Common myeloid progenitor, CD34-positive (primary cell): ENCODE measurements around the gene DEFB121.

Source experiments
- CTCF ChIA-PET: fragments of 350-600 bp; sonication (Branson Sonifier 250); formaldehyde crosslinking; loops from one replicate; lab custom pipeline; 2021; ENCODE audit warnings: antibody characterized with exemption; lab: Charles Lee
- POLR2A ChIA-PET: fragments of 350-600 bp; sonication (Branson Sonifier 250); formaldehyde crosslinking; loops from one replicate; lab custom pipeline; 2021; ENCODE audit warnings: antibody characterized with exemption; lab: Charles Lee
- DNase-seq, 3 donors: peaks; one replicate each; pipeline versions ENCODE4 v3.0.0 to v3.0.0-alpha.2; 2013
- H3K27ac ChIP-seq, 2 experiments: 1 replicate in 1 of 2; 2 replicates in 1 of 2; pipeline ENCODE4 v1.7.0; 2013; ENCODE audit warnings: inconsistent platforms in 2 of 2, low read length in 2 of 2, mild to moderate bottlenecking in 2 of 2, low read depth in 1 of 2, moderate library complexity in 1 of 2; ENCODE audit not compliant: severe bottlenecking in 2 of 2, insufficient read depth in 1 of 2, poor library complexity in 1 of 2
- H3K27me3 ChIP-seq, 5 experiments: replicated peaks in 2 of 5; 1 replicate in 3 of 5; 2 replicates in 2 of 5; pipeline versions ENCODE4 v1.6.1 to v1.7.0; 2013; ENCODE audit warnings: low read length in 4 of 5, mild to moderate bottlenecking in 2 of 5, moderate library complexity in 2 of 5, inconsistent platforms in 1 of 5; ENCODE audit not compliant: insufficient read depth in 5 of 5, control insufficient read depth in 4 of 5
- H3K36me3 ChIP-seq, 4 experiments: 1 replicate in 2 of 4; 2 replicates in 2 of 4; pipeline versions ENCODE4 v1.6.1 to v1.7.0; 2013; ENCODE audit warnings: low read length in 3 of 4, control low read depth in 1 of 4, mild to moderate bottlenecking in 1 of 4; ENCODE audit not compliant: control insufficient read depth in 4 of 4, insufficient read depth in 4 of 4
- H3K4me1 ChIP-seq, 4 experiments: 1 replicate in 3 of 4; 2 replicates in 1 of 4; pipeline versions ENCODE4 v1.6.1 to v1.7.1; 2013; ENCODE audit warnings: low read length in 3 of 4, mild to moderate bottlenecking in 3 of 4, control low read depth in 1 of 4, inconsistent platforms in 1 of 4, moderate library complexity in 1 of 4; ENCODE audit not compliant: control insufficient read depth in 4 of 4, insufficient read depth in 4 of 4; ENCODE audit errors: control extremely low read depth in 1 of 4
- H3K4me3 ChIP-seq, 7 experiments: 1 replicate in 4 of 7; 2 replicates in 3 of 7; pipeline versions ENCODE4 v1.5.1 to v1.7.0; 2013; ENCODE audit warnings: mild to moderate bottlenecking in 7 of 7, low read length in 6 of 7, moderate library complexity in 6 of 7, inconsistent platforms in 2 of 7, low read depth in 2 of 7, control low read depth in 1 of 7; ENCODE audit not compliant: insufficient read depth in 4 of 7, control insufficient read depth in 1 of 7; ENCODE audit errors: extremely low read depth in 1 of 7
- H3K9me3 ChIP-seq, 5 experiments: 1 replicate in 4 of 5; 2 replicates in 1 of 5; pipeline versions ENCODE4 v1.6.1 to v1.7.1; 2013; ENCODE audit warnings: low read length in 4 of 5, mild to moderate bottlenecking in 2 of 5, inconsistent platforms in 1 of 5, low read depth in 1 of 5, moderate library complexity in 1 of 5; ENCODE audit not compliant: control insufficient read depth in 4 of 5, insufficient read depth in 2 of 5; ENCODE audit errors: control extremely low read depth in 1 of 5
- WGBS: methylation state at CpG from one replicate; pipeline ENCODE4 v1.1.5; 2013; ENCODE audit not compliant: insufficient coverage; 5-methylcytosine and 5-hydroxymethylcytosine counted together

Gene DEFB121

DNA sequence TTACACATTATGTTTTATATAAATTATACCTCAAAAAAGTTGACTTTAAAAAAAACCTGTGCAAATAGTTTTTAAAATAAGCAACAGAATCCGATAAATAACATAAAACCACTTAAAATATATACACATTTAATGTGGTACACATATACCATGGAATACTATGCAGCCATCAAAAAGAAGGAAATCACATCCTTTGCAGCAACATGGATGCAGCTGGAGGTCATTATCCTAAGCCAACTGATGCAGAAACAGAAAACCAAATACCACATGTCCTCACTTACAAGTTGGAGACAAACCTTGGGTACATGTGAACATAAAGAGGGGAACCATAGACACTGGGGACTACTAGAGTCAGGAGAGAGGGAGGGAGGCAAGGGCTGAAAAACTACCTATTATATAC is 4.0 kb upstream of the DEFB121 start:
- no peaks in the 10 kb centered on the region for H3K9me3 ChIP-seq
- H3K4me3 ChIP-seq: no peak overlapping the region
- H3K27me3 ChIP-seq: peaks cover 0 to 7% (median 2%) of the 10 kb centered on the region in 5 experiments
- ChIA-PET POLR2A (no interaction called here), CTCF (no interaction called here)
- no peaks in the 10 kb centered on the region for H3K36me3 ChIP-seq
- H3K4me1 ChIP-seq: no peaks in the 10 kb centered on the region
- no CpG with 5 or more reads among the region's 1 CpG for WGBS
- H3K27ac ChIP-seq: no peak overlapping the region
- no peak for DNase-seq

DNA sequence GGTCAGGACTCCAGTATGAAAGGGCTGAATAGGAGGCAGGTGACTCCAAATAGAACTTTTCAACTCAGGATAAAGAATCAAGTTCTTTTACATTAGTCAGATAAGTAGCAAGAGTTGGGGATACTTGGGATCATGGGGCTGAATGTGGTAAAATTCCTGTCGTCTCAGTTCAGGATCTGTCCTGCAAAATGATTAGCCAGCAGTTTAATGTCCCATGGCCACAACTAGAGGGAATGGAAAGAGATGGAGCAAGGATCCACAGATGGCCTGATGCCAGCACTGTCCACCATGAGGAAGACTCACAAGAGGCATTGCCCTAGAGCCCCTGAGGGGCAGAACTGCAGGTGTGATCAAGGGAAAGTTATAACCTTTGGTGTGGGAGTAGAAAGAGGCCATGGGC is 2.1 kb downstream of the DEFB121 start:
- Histone ChIP-seq H3K36me3 (no peaks in the 10 kb centered on the region), H3K9me3 (no peaks in the 10 kb centered on the region), H3K4me3 (no peak overlapping the region), H3K27ac (no peak overlapping the region), H3K4me1 (no peaks in the 10 kb centered on the region), H3K27me3 (peaks cover 0 to 4% (median 0%) of the 10 kb centered on the region in 5 experiments)
- DNase-seq: no peak
- WGBS: 50% methylated on average over 1 of the region's 1 CpG
- ChIA-PET POLR2A (no interaction called here), CTCF (no interaction called here)

DNA sequence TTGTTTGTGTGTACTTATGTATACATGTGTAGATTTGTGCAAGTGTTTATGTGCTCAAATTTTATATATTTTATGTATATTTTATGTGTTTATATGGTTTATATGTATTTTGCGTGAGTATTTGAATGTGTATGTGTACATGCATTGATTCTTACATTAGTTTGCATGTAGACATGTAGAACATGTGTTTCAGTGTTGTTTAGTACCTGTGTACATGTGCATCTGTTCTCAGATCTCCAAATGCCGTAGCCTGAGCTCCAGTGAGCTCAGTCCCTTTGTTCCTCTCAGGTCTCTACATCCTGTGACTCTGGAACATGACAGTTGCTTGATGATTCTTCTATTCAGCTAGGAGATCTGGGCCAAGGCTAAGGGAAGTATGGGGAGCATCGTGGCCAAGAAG is 11.1 kb downstream of the DEFB121 start:
- CTCF ChIA-PET: no interaction called here
- no peaks in the 10 kb centered on the region for H3K4me1 ChIP-seq
- 65% methylated on average over 2 of the region's 3 CpGs for WGBS
- H3K27me3 ChIP-seq: peaks cover 0 to 5% (median 0%) of the 10 kb centered on the region in 5 experiments
- no peak overlapping the region for H3K27ac ChIP-seq
- DNase-seq: no peak
- POLR2A ChIA-PET: no interaction called here
- H3K36me3 ChIP-seq: no peaks in the 10 kb centered on the region
- H3K4me3 ChIP-seq: no peak overlapping the region
- no peaks in the 10 kb centered on the region for H3K9me3 ChIP-seq

DNA sequence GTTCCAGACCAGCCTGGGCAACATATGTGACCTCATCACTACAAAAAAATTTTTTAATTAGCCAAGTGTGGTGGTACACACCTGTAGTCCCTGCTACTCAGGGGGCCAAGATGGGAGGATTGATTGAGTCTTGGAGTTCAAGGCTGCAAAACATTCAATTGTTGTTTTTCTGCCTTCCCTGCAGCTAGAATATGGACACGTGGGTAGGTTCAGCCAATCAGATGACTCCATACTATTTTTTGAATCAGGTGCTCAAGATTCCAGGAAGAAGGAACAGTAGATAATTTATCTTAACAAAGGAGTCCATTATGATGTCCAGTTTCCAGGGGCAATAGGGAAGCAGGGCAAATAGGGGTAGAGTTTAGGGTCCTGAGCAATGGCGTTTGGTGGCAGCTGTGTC is 13.2 kb downstream of the DEFB121 start:
- Histone ChIP-seq H3K4me1 (no peaks in the 10 kb centered on the region), H3K27ac (no peak overlapping the region), H3K4me3 (no peak overlapping the region), H3K36me3 (no peaks in the 10 kb centered on the region), H3K27me3 (peaks cover 0 to 10% (median 5%) of the 10 kb centered on the region in 5 experiments), H3K9me3 (no peaks in the 10 kb centered on the region)
- DNase-seq: no peak
- WGBS: 65% methylated on average over 2 of the region's 2 CpGs
- POLR2A ChIA-PET: no interaction called here
- CTCF ChIA-PET: no interaction called here

DNA sequence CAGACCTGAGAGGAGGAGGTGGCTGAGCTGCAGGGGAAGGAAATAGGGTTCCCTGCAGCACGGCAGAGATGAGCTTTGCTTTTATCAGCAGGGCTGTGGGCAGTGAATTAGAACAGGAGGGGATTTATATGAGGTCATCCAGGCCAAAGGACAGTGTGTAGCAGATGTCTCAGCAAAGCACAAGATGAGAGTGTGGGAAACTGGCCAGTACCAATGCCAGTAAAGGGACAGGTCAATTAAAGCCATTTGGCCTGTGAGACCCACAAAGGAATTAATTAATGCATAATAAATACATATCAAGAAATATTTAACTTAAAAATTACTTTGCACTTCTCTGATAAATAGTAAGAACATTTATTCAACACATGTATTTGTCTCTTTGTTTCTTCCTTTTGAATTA is 15.5 kb downstream of the DEFB121 start, which contains the start of gene DEFB119:
Gene DEFB119, minus strand, starts transcription at position 101 of the 400 bp plus-strand sequence. CDS start 107 bp downstream, outside the sequence.
- Histone ChIP-seq H3K27ac (no peak within 1 kb of the TSS), H3K36me3 (no peaks in the 10 kb centered on the region), H3K4me3 (no peak within 1 kb of the TSS), H3K27me3 (peaks cover 0 to 10% (median 5%) of the 10 kb centered on the region in 5 experiments), H3K9me3 (no peaks in the 10 kb centered on the region), H3K4me1 (no peaks in the 10 kb centered on the region)
- CTCF ChIA-PET: no interaction called here
- DNase-seq: no peak
- 29% methylated on average over 1 of the region's 1 CpG for WGBS
- POLR2A ChIA-PET: no interaction called here

DNA sequence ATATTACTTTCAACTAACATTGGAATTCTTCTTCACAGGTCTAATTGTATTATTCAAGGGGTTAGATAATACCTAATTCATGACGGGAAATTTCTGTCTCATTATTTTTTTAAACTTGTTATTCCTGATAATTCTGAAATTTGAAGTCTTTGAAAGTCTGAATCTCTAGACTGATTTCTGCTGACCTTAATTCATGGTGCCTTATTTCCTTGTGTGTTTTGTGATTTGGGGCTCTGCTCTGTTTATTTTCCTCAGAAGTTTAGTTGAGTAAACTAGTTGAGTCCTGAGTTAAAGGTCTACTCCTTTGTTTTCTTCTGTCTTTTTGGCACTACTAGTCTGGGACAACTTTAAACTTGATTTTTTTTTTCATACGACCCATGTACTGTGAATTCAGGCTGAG is 31.7 kb downstream of the DEFB121 start:
- ChIA-PET POLR2A (no interaction called here), CTCF (no interaction called here)
- Histone ChIP-seq H3K9me3 (peaks cover 0 to 3% (median 0%) of the 10 kb centered on the region in 5 experiments), H3K4me3 (no peak overlapping the region), H3K36me3 (no peaks in the 10 kb centered on the region), H3K27me3 (no peaks in the 10 kb centered on the region), H3K27ac (no peak overlapping the region), H3K4me1 (no peaks in the 10 kb centered on the region)
- no CpG with 5 or more reads among the region's 2 CpGs for WGBS
- no peak for DNase-seq

DNA sequence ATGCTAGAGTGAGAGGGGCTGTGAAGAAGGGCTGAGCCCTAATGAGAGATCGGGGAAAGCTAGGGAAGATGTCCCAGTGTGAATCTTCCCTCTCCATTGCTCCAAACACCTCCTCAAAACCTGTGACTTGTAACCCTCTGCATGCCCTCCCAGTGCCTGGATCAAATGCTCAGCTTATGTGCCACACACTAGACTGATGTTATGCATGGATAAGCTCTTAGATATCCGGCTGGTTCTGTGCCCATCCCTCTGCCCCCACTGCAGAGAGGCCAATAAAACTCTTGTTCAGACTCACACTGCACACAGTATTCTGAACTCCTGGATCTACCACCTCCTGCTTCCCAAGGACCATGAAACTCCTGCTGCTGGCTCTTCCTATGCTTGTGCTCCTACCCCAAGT is 37.7 kb downstream of the DEFB121 start, which contains the start of gene DEFB118:
Gene DEFB118, plus strand, starts transcription at position 301 of the 400 bp plus-strand sequence. Its CDS starts 50 bp downstream, at position 351.
- Histone ChIP-seq H3K27me3 (no peaks in the 10 kb centered on the region), H3K27ac (no peak within 1 kb of the TSS), H3K9me3 (no peaks in the 10 kb centered on the region), H3K4me1 (no peaks in the 10 kb centered on the region), H3K4me3 (no peak within 1 kb of the TSS), H3K36me3 (no peaks in the 10 kb centered on the region)
- POLR2A ChIA-PET: no interaction called here
- WGBS: 75% methylated on average over 2 of the region's 2 CpGs
- CTCF ChIA-PET: interaction anchor here (0.8 kb wide), 1 partner anchor 92 kb away, joined by 3 read pairs; no protein-coding TSS in a partner anchor
- DNase-seq: no peak
